IMR-90 (cell line): Measurements from ENCODE around the gene NLGN1.

Source experiments
- CTCF ChIP-seq: conservative IDR thresholded peaks from 2 replicates; pipeline ENCODE4 v1.5.1; 2012; ENCODE audit warnings: mild to moderate bottlenecking, low read depth, low read length, improper control_type of control experiment
- NFE2L2 ChIP-seq: fragments of 150-350 bp; IDR thresholded peaks from 2 replicates; pipeline ENCODE4 v1.6.1; 2016; ENCODE audit warnings: low read depth, mild to moderate bottlenecking, low read length
- POLR2A ChIP-seq: IDR thresholded peaks from 2 replicates; pipeline ENCODE4 v1.6.1; 2012; ENCODE audit warnings: mild to moderate bottlenecking, low read depth, low read length
- RAD21 ChIP-seq: IDR thresholded peaks from 2 replicates; pipeline ENCODE4 v1.6.1; 2012; ENCODE audit warnings: low read length, improper control_type of control experiment
- RFX5 ChIP-seq: IDR thresholded peaks from 2 replicates; pipeline ENCODE4 v1.8.0; 2012; ENCODE audit warnings: low read depth, mild to moderate bottlenecking, low read length, moderate library complexity
- SMC3 ChIP-seq: fragments of 150-350 bp; IDR thresholded peaks from 2 replicates; pipeline ENCODE4 v1.6.1; 2016; ENCODE audit warnings: low read depth, mild to moderate bottlenecking, antibody characterized with exemption, low read length, moderate library complexity
- USF2 ChIP-seq: fragments of 150-350 bp; IDR thresholded peaks from 2 replicates; pipeline ENCODE4 v1.6.1; 2017; ENCODE audit warnings: mild to moderate bottlenecking, antibody characterized with exemption, low read length, low read depth

- TF ChIP-seq CTCF: no peak
- no peak for TF ChIP-seq POLR2A
- no peak for TF ChIP-seq RAD21
- no peak for TF ChIP-seq RFX5
- no peak for TF ChIP-seq NFE2L2
- no peak for TF ChIP-seq SMC3
- TF ChIP-seq USF2: no peak
Observed at GRCh38 chr3:174010907-174011306, 613.4 kb downstream of the NLGN1 start.
